H9 (cell line): ENCODE measurements around the gene KIF12. TPM values are rescaled to one million over a fixed set of nuclear protein-coding genes. Genes with fewer than 3 reads are reported as not detected.

Experiments used
- DNase-seq: peaks from one replicate; pipeline ENCODE4 v3.0.0-alpha.2; 2017
- H2AFZ ChIP-seq: one replicate; pipeline ENCODE4 v1.6.1; 2013; ENCODE audit warnings: mild to moderate bottlenecking, low read length, control low read depth, moderate library complexity
- H2AK5ac ChIP-seq: 2 replicates; pipeline ENCODE4 v1.6.1; 2013; ENCODE audit warnings: low read length, control low read depth, mixed read lengths; ENCODE audit not compliant: insufficient read length
- H2BK120ac ChIP-seq: one replicate; pipeline ENCODE4 v1.6.1; 2013; ENCODE audit warnings: low read depth, mild to moderate bottlenecking, low read length, control low read depth, inconsistent platforms; ENCODE audit not compliant: poor library complexity, severe bottlenecking
- H2BK12ac ChIP-seq: 2 replicates; pipeline ENCODE4 v1.6.1; 2013; ENCODE audit warnings: low read length, control low read depth, mixed read lengths, low read depth; ENCODE audit not compliant: insufficient read length
- H2BK15ac ChIP-seq: 2 replicates; pipeline ENCODE4 v1.6.1; 2013; ENCODE audit warnings: low read depth, low read length, control low read depth
- H2BK20ac ChIP-seq: one replicate; pipeline ENCODE4 v1.6.1; 2013; ENCODE audit warnings: low read depth, mild to moderate bottlenecking, low read length, control low read depth, inconsistent platforms; ENCODE audit not compliant: poor library complexity, severe bottlenecking
- H2BK5ac ChIP-seq: 2 replicates; pipeline ENCODE4 v1.6.1; 2013; ENCODE audit warnings: low read length, control low read depth, mixed read lengths; ENCODE audit not compliant: insufficient read length
- H3K14ac ChIP-seq: 2 replicates; pipeline ENCODE4 v1.6.1; 2013; ENCODE audit warnings: low read length, control low read depth; ENCODE audit not compliant: insufficient read depth
- H3K18ac ChIP-seq: 2 replicates; pipeline ENCODE4 v1.6.1; 2013; ENCODE audit warnings: low read depth, mild to moderate bottlenecking, mixed read lengths, low read length, control low read depth; ENCODE audit not compliant: insufficient read length
- H3K23ac ChIP-seq: 2 replicates; pipeline ENCODE4 v1.6.1; 2013; ENCODE audit warnings: low read length, control low read depth, mixed read lengths, low read depth; ENCODE audit not compliant: insufficient read length
- H3K23me2 ChIP-seq: 2 replicates; pipeline ENCODE4 v1.6.1; 2013; ENCODE audit warnings: low read depth, mild to moderate bottlenecking, mixed read lengths, low read length, control low read depth; ENCODE audit not compliant: insufficient read length, poor library complexity, severe bottlenecking
- H3K27ac ChIP-seq: 2 replicates; pipeline ENCODE4 v1.5.1; 2013; ENCODE audit warnings: low read length, control low read depth, mixed read lengths, low read depth; ENCODE audit not compliant: insufficient read length
- H3K27me3 ChIP-seq: 2 replicates; pipeline ENCODE4 v1.6.1; 2013; ENCODE audit warnings: low read length, control low read depth, inconsistent platforms; ENCODE audit not compliant: insufficient read depth
- H3K4ac ChIP-seq: 2 replicates; pipeline ENCODE4 v1.6.1; 2013; ENCODE audit warnings: low read depth, mild to moderate bottlenecking, control low read depth, inconsistent platforms, low read length, moderate library complexity
- H3K4me1 ChIP-seq: 2 replicates; pipeline ENCODE4 v1.6.1; 2013; ENCODE audit warnings: low read length, control low read depth, inconsistent platforms; ENCODE audit not compliant: insufficient read depth
- H3K4me2 ChIP-seq: 2 replicates; pipeline ENCODE4 v1.6.1; 2013; ENCODE audit warnings: low read length, control low read depth, mixed read lengths; ENCODE audit not compliant: insufficient read length, insufficient read depth
- H3K56ac ChIP-seq: 2 replicates; pipeline ENCODE4 v1.6.1; 2013; ENCODE audit warnings: low read depth, mild to moderate bottlenecking, mixed read lengths, low read length, control low read depth; ENCODE audit not compliant: insufficient read length
- H3K79me1 ChIP-seq: 2 replicates; pipeline ENCODE4 v1.6.1; 2013; ENCODE audit warnings: low read depth, mild to moderate bottlenecking, moderate library complexity, low read length, control low read depth, inconsistent platforms; ENCODE audit not compliant: insufficient read depth, poor library complexity, severe bottlenecking
- H3K79me2 ChIP-seq: 2 replicates; pipeline ENCODE4 v1.6.1; 2013; ENCODE audit warnings: low read length, control low read depth, inconsistent platforms; ENCODE audit not compliant: insufficient read depth
- H3K9ac ChIP-seq: 2 replicates; pipeline ENCODE4 v1.6.1; 2013; ENCODE audit warnings: low read length, control low read depth, mixed read lengths; ENCODE audit not compliant: insufficient read length; ENCODE audit errors: extremely low read depth
- H3K9me3 ChIP-seq: one replicate; pipeline ENCODE4 v1.6.1; 2013; ENCODE audit warnings: low read depth, low read length, inconsistent platforms; ENCODE audit not compliant: control insufficient read depth
- H3T11ph ChIP-seq: one replicate; pipeline ENCODE4 v1.6.1; 2013; ENCODE audit warnings: mild to moderate bottlenecking, low read length, control low read depth, inconsistent platforms
- H4K20me1 ChIP-seq: one replicate; pipeline ENCODE4 v1.6.1; 2013; ENCODE audit not compliant: control insufficient read depth, insufficient read length, insufficient read depth
- H4K5ac ChIP-seq: 2 replicates; pipeline ENCODE4 v1.6.1; 2013; ENCODE audit warnings: low read depth, mild to moderate bottlenecking, mixed read lengths, low read length, control low read depth; ENCODE audit not compliant: insufficient read length
- H4K8ac ChIP-seq: replicated peaks from 2 replicates; pipeline ENCODE4 v1.6.1; 2013; ENCODE audit warnings: low read length, control low read depth, mixed read lengths, low read depth; ENCODE audit not compliant: insufficient read length
- H4K91ac ChIP-seq: 2 replicates; pipeline ENCODE4 v1.6.1; 2013; ENCODE audit warnings: low read depth, mild to moderate bottlenecking, moderate library complexity, mixed read lengths, low read length, control low read depth; ENCODE audit not compliant: insufficient read length
- H3K27ac Mint-ChIP-seq, 3 experiments: 2 replicates in 2 of 3; 3 replicates in 1 of 3; pipeline ENCODE4 v1.8.0; 2020 to 2021; ENCODE audit warnings: mixed read lengths in 3 of 3, mild to moderate bottlenecking in 1 of 3, moderate library complexity in 1 of 3
- H3K27me3 Mint-ChIP-seq: 2 replicates; pipeline ENCODE4 v1.8.0; 2021; ENCODE audit warnings: low read depth, mild to moderate bottlenecking, moderate library complexity, mixed read lengths
- H3K36me3 Mint-ChIP-seq, 3 experiments: 2 replicates in 2 of 3; 3 replicates in 1 of 3; pipeline ENCODE4 v1.8.0; 2020 to 2021; ENCODE audit warnings: low read depth in 3 of 3, mixed read lengths in 3 of 3; ENCODE audit not compliant: insufficient read depth in 1 of 3
- H3K4me1 Mint-ChIP-seq, 2 experiments: 2 replicates each; pipeline ENCODE4 v1.8.0; 2020; ENCODE audit warnings: mixed read lengths in 2 of 2
- H3K4me3 Mint-ChIP-seq, 2 experiments: 2 replicates in 1 of 2; 3 replicates in 1 of 2; pipeline ENCODE4 v1.8.0; 2020 to 2021; ENCODE audit warnings: mild to moderate bottlenecking in 2 of 2, mixed read lengths in 2 of 2, moderate library complexity in 1 of 2
- H3K9me3 Mint-ChIP-seq, 2 experiments: 2 replicates in 1 of 2; 3 replicates in 1 of 2; pipeline ENCODE4 v1.8.0; 2020; ENCODE audit warnings: mild to moderate bottlenecking in 2 of 2, mixed read lengths in 2 of 2, moderate library complexity in 1 of 2
- CTCF ChIP-seq: fragments of 200-600 bp; sonication (generic); conservative IDR thresholded peaks from 3 replicates; pipeline ENCODE4 v1.8.0; 2021; ENCODE audit warnings: antibody characterized with exemption, mild to moderate bottlenecking
- WGBS: extraction: QIAGEN DNeasy Blood & Tissue Kit; methylation state at CpG from one replicate; pipeline ENCODE4 v1.1.7; 2013; ENCODE audit warnings: missing lambda C conversion rate, low lambda C conversion rate, mixed read lengths; ENCODE audit not compliant: insufficient read length; ENCODE audit errors: extremely low coverage; 5-methylcytosine and 5-hydroxymethylcytosine counted together
- total RNA-seq: library from RNA; stranded (reverse); gene quantifications from 2 replicates; pipeline ENCODE4 v1.2.1, GENCODE V29; 2021

The KIF12 gene
- total RNA-seq, 1 experiment from 2014 or later = 3.3 TPM

- Mint-ChIP-seq H3K36me3 (peaks cover 2 to 4% (median 3%) of the 10 kb centered on the region in 3 experiments; a peak in 4 of 7 replicates), H3K27me3 (peaks cover 85% of the 10 kb centered on the region), H3K4me1 (peaks cover 8 to 22% of the 10 kb centered on the region in 2 experiments), H3K9me3 (peaks cover 12% of the 10 kb centered on the region in 2 experiments), H3K27ac (no peak overlapping the region), H3K4me3 (no peak overlapping the region)
- H3K9me3 ChIP-seq = no peaks in the 10 kb centered on the region
- H3K4me1 ChIP-seq = 0 out of 2 replicates have a peak, but pooled peaks cover 2% of the 10 kb centered on the region
- no CpG with 5 or more reads among the region's 1 CpG for WGBS
- H2BK120ac ChIP-seq = no peak overlapping the region
- H4K5ac ChIP-seq = no peak overlapping the region
- peaks cover 7% of the 10 kb centered on the region for H3K23me2 ChIP-seq
- H3K27ac ChIP-seq = no peak overlapping the region
- no peak for TF ChIP-seq CTCF
- no peak overlapping the region for H2AK5ac ChIP-seq
- no peak overlapping the region for H2BK15ac ChIP-seq
- H3K79me1 ChIP-seq = no peaks in the 10 kb centered on the region
- no peaks in the 10 kb centered on the region for H4K20me1 ChIP-seq
- H4K91ac ChIP-seq = no peak overlapping the region
- H3K4me2 ChIP-seq = no peak overlapping the region
- no peak overlapping the region for H2BK12ac ChIP-seq
- H3T11ph ChIP-seq = no peak overlapping the region
- H2AFZ ChIP-seq = no peak overlapping the region
- no peak overlapping the region for H3K56ac ChIP-seq
- peaks cover 3% of the 10 kb centered on the region; the same call in 1 of the 2 replicates for H3K27me3 ChIP-seq
- no peak for DNase-seq
- H3K9ac ChIP-seq = no peak overlapping the region
- H2BK20ac ChIP-seq = no peak overlapping the region
- no peak overlapping the region for H3K4ac ChIP-seq
- H4K8ac ChIP-seq = no peak overlapping the region
- no peak overlapping the region for H3K23ac ChIP-seq
- no peak overlapping the region for H3K14ac ChIP-seq
- H3K18ac ChIP-seq = no peak overlapping the region
- no peak overlapping the region for H2BK5ac ChIP-seq
- H3K79me2 ChIP-seq = no peaks in the 10 kb centered on the region
Observed at GRCh38 chr9:114100536-114100935, 1.4 kb upstream of the KIF12 start.
